ENCODE results near the gene MTMR3.

MTMR3 gene

DNA sequence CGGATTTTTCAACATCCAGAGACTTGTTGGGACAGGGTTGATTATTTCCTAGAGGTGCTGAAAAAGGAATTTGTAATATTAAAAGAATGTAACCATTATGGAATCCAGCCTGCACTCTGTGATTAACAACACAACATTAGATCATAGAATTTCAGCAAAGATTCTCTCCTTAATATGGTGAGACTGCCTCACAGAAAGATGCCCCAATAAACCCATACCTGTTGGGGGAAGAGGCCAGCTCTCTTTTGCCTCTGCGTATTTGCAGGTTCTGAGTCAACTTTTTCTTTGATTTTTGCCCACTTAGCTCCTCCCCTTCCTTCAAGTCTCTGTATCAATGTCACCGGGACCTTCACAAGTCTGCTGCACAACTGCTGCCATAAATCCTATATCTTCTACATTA, 12.4 kb upstream of the MTMR3 start:
- no peak for DNase-seq (ENCODE audit: low spot score)

DNA sequence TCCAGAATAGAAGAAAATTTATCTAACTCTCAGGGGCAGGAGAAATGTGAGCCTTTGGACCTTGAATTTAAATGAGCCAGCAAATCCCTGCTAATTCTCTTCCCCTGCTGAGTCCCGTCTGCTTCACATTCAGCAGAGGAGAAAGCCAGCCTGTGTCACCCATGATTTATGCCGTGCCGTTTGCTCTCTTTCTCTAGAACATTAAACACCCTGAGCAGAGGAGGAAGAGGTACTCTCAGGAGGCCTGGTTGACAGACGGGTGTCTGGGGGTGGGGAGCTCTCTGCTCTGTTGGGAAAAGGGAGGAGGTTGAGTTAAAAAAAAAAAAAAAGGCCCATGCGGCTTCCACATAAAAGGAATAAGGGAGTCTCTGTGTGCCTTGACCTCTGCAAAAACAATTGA, 11.3 kb upstream of the MTMR3 start:
- peak; percentile 28 for DNase-seq (ENCODE audit: low spot score)

- DNase-seq (ENCODE audit: low spot score), result peak; percentile 18
Measured at GRCh38 chr22:29872144-29872893, 10.7 kb upstream of the MTMR3 start.

DNA sequence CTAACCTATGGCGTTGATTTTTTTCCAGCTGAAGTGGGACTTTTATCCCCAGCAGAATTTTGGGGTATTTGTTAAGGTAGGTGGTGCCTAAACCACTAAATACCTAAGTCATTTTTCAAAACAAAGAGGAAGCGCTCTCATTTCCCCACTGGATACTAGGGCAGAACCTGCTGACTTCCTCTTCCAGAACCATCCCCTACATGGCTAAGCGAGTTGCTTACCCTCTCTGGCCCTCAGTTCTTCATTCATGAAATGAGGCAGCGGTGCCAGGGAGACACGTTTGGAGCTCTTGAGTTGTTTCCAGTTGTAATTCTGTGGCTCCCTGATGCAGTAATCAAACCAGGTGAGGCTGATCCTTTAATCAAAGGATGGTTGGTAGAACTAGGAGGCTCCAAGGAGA, 10.0 kb upstream of the MTMR3 start:
- DNase-seq (ENCODE audit: low spot score), result no peak

- DNase-seq (ENCODE audit: low spot score), result no peak
Measured at GRCh38 chr22:29873943-29874342, 9.0 kb upstream of the MTMR3 start.

DNA sequence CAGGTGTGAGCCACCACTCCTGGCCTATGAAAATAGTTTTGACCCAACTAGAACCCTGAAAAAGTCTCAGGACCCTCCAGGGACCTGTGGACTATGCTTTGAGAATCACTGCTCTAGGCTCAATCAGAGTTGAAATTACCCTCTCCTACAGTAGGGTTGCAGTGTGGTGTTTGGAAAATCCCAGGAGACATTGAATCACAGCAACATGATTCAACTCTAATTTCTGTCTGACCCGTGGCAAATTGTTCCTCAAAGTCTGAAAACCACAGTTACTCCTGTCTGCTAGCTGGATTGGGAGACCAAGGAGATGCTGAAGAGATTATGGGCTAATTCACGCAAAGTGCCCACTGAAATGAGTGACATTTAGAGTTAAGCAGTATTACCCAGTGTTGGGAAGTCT, 5.4 kb upstream of the MTMR3 start:
- DNase-seq (ENCODE audit: low spot score), result no peak

DNA sequence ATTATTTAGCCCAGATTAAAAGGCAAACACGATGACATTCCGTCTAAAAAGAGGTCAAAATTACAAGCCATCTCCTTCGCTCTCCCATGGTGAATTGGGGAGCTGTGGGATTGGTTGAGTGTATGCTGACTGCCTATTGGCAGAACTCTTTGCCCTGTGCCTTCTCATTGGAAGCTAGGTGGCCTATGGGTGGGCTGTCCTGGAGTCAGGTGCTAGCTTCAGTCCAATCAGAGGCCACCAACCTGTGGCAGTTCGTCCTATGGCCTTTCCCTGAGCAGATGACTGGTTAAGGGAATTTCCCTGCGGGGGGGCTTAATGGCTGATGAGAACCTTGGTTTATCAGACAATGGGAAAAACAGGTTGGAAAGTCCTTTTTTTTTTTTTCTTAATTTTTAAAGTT, 3.2 kb upstream of the MTMR3 start:
- DNase-seq (ENCODE audit: low spot score), result peak; percentile 56

GRCh38 chr22:29882716-29883044, 294 bp upstream of the MTMR3 start:
- no peak for DNase-seq (ENCODE audit: low spot score)

DNA sequence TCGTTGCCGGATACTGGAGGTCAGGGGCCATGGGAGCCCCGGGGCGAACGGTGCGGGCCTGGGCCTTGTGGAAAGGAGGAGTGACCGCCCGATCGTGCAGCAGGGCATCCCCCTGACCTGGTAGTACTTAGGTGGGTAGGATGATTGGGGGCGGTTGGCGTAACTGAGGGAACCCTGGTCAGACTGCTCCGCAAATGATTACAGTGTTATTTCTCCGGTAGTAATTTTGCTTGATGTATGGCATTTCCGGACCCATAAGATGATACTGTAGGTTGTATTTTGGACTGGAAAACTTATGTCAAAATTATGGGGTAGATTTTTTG, 762 bp downstream of the MTMR3 start:
- DNase-seq (ENCODE audit: low spot score), result no peak

- no peak for DNase-seq (ENCODE audit: low spot score)
Measured at GRCh38 chr22:29885610-29886009, 2.6 kb downstream of the MTMR3 start.

GRCh38 chr22:29886596-29886995, 3.6 kb downstream of the MTMR3 start:
- DNase-seq (ENCODE audit: low spot score), result no peak

GRCh38 chr22:29887358-29887757, 4.4 kb downstream of the MTMR3 start:
- DNase-seq (ENCODE audit: low spot score), result no peak

GRCh38 chr22:29890760-29891159, 7.8 kb downstream of the MTMR3 start:
- DNase-seq (ENCODE audit: low spot score), result no peak

GRCh38 chr22:29892315-29893156, 9.6 kb downstream of the MTMR3 start:
- DNase-seq (ENCODE audit: low spot score), result no peak

DNA sequence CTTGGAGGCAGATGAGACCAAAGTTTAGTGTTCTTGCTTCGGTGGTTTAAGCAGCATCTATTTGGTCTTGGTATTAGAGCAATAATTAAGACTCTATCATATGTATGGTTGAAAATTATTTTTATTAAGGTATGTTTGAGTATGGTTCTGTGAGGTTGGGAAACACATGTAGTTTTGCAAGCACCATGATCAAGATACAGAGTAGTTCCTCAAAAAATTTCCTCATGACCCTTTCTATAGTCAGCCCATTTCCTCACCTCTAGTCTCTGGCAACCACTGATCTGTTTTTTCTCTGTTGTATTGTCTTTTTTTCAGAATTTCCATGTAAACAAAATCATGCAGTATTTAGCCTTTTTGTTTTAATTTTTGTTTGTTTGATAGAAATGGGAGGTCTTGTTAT, 18.4 kb downstream of the MTMR3 start:
- DNase-seq (ENCODE audit: low spot score), result no peak

- DNase-seq (ENCODE audit: low spot score), result no peak
Measured at GRCh38 chr22:29903371-29903770, 20.4 kb downstream of the MTMR3 start.

- DNase-seq (ENCODE audit: low spot score), result no peak
Measured at GRCh38 chr22:29904020-29904419, 21.0 kb downstream of the MTMR3 start.

DNA sequence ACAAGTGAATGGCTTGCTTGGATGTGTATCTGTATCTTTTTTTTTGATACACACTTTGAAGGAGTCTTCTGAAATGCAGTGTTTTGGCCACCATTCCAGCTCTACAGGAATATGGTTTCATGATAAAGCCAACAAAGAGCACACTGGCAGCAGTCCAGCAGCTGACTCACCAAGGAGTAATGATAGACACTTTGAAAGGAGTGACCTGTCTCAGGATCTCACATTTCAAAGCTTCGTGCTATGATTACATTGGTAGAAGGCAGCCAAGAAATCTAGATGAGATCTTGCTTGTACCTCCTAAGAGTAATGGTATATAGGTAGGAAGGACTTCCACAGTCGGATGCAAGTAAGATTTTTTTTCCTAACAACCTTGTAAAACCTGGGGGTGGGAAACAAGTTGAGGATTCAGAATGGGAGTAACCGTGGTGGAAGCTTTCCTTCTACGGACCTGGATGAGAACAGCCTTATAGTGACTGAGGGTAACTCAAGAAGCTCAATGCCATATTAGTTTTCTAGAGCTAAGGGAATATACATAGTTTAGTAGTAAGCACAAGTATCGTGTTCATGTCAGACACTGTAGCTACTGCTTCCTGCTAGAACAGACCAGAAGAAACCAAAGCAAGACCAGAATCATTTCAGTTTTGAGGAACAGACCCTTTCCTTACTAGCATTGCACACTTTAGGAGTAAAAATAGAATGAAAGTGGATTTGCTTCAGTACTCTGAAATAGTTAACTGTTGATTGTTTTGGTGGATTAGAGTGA, 25.0 kb downstream of the MTMR3 start:
- peak; percentile 54 for DNase-seq (ENCODE audit: low spot score)

DNA sequence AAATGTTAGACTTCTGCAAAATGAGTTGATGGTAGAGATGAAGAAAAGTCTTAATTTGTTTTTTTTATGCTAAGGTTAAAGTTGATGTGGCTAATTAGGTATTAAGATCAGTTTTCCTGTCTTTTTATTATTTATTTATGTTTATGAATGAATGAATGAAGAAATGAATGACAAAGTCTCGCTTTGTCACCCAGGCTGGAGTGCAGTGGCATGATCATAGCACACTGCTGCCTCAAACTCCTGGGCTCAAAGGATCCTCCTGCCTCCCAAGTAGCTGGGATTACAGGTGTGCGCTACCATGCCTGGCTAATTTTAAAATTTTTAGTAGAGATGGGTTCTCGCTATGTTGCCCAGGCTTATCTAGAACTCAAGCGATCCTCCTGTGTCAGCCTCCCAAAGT, 29.2 kb downstream of the MTMR3 start:
- DNase-seq (ENCODE audit: low spot score), result no peak

DNA sequence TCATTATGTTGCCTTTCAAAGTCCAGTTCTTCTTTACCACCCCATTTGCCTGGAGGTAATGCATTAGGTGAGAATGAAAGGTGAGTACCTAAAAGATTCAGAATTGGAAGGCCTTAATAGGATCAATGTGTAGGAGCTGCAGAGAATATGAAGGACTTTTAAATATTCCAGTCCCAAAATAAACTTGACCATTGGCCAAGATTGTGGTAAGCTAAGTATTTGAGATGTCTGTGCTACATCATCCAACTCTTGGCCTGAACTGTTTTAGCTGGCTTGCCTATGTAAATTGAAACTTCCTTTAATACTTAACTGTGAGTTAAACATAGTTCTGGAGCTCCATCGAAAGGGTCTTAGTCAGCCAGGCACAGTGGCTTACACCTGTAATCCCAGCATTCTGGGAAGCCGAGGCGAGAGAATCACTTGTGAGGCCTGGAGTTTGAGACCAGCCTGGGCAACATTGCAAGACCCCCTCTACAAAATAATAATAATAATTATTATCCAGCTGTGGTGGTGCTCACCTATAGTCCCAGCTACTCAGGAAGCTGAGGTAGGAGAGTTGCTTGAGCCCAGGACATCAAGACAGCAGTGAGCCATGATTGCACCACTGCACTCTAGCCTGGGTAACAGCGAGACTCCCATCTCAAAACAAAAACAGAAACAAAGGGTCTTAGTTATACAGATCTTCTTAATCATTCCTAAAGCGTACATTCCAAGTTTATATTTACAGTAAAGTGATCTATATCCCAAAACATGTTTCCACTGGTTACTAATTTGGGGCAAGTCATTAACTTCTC, 29.8 kb downstream of the MTMR3 start:
- no peak for DNase-seq (ENCODE audit: low spot score)

- DNase-seq (ENCODE audit: low spot score), result no peak
Measured at GRCh38 chr22:29914165-29914564, 31.2 kb downstream of the MTMR3 start.

DNA sequence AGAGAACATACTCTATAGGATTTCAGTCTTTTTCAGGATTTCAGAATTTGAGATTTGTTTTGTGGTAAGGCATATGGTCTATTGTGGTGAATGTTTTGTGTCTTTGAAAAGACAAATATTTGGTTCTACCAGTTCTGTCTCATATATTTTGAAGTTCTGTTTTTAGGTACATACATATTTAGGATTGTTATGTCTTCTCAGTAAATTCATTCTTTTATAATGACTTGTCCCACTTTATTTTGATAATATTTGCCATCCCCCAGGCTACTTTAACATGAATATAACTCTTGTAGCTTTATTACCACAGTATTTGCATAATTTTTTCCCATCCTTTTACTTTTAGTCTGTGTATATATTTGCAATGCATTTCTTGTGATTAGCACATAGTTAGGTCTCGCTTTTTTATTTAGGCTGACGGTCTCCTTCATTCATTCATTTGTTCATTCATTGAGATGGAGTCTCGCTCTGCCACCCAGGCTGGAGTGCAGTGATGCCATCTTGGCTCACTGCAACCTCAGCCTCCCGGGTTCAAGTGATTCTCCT, 32.1 kb downstream of the MTMR3 start:
- no peak for DNase-seq (ENCODE audit: low spot score)

Data from iPS-NIHi11 (cell line).